Endothelial cell of umbilical vein (primary cell): ENCODE measurements around the gene ZHX3. TPM values are rescaled to one million over a fixed set of nuclear protein-coding genes. Genes with fewer than 3 reads are reported as not detected.

ENCODE experiments used
- BruUV-seq: library from RNA; stranded (reverse); fragments of 400-500 nt; replicated peaks from 2 replicates; lab custom pipeline; 2021; lab: Mats Ljungman, UMichigan
- CTCF ChIA-PET: fragments of 300-600, 350-600 bp; sonication (Branson Sonifier 250); formaldehyde crosslinking; loops from one replicate; lab custom pipeline; 2021; ENCODE audit warnings: antibody characterized with exemption, inconsistent platforms; lab: Charles Lee
- POLR2A ChIA-PET: fragments of 300-600, 350-600 bp; sonication (Branson Sonifier 250); formaldehyde crosslinking; loops from one replicate; lab custom pipeline; 2021; ENCODE audit warnings: antibody characterized with exemption, inconsistent platforms; lab: Charles Lee
- DNase-seq: peaks from one replicate; pipeline ENCODE4 v3.0.0-alpha.2; 2011; ENCODE audit warnings: low read depth, low spot score
- FAIRE-seq: peaks from 2 replicates; lab custom pipeline; 2011; peaks lifted over from hg19 to GRCh38; lab: Jason Lieb, UNC
- H2AFZ ChIP-seq: 2 replicates; pipeline ENCODE4 v1.6.0; 2012; ENCODE audit warnings: low read depth, low read length, control low read depth, inconsistent platforms
- H3K27ac ChIP-seq: 2 replicates; pipeline ENCODE4 v1.5.1; 2011; ENCODE audit warnings: low read depth, mild to moderate bottlenecking, control low read depth, low read length, moderate library complexity; ENCODE audit not compliant: insufficient read depth
- H3K27me3 ChIP-seq, 2 experiments: 2 replicates each; pipeline versions ENCODE4 v1.6.0 to v1.6.1; 2011; ENCODE audit warnings: low read length in 2 of 2, mixed read lengths in 1 of 2; ENCODE audit not compliant: control insufficient read depth in 2 of 2, insufficient read depth in 2 of 2
- H3K36me3 ChIP-seq, 2 experiments: 2 replicates in 1 of 2; 3 replicates in 1 of 2; pipeline ENCODE4 v1.5.1; 2011; ENCODE audit warnings: low read length in 2 of 2, mild to moderate bottlenecking in 1 of 2, moderate library complexity in 1 of 2; ENCODE audit not compliant: control insufficient read depth in 2 of 2, insufficient read depth in 2 of 2; ENCODE audit errors: extremely low read depth in 1 of 2
- H3K4me1 ChIP-seq: 3 replicates; pipeline ENCODE4 v1.5.1; 2011; ENCODE audit warnings: mild to moderate bottlenecking, low read length; ENCODE audit not compliant: control insufficient read depth, insufficient read depth; ENCODE audit errors: extremely low read depth
- H3K4me2 ChIP-seq: 2 replicates; pipeline ENCODE4 v1.6.1; 2011; ENCODE audit warnings: low read length, control low read depth, mixed read lengths; ENCODE audit not compliant: insufficient read depth
- H3K4me3 ChIP-seq, 3 experiments: fragments of 200-600 bp in 1 of 3; sonication (generic), shearing (Covaris generic) in 1 of 3; replicated peaks in 1 of 3; 2 replicates each; pipeline ENCODE4 v1.5.1; 2011 to 2016; ENCODE audit warnings: control low read depth in 3 of 3, low read length in 3 of 3, mild to moderate bottlenecking in 2 of 3, inconsistent platforms in 1 of 3, low read depth in 1 of 3, moderate library complexity in 1 of 3; ENCODE audit not compliant: insufficient read depth in 1 of 3
- H3K79me2 ChIP-seq: 2 replicates; pipeline ENCODE4 v1.6.0; 2012; ENCODE audit warnings: low read length, inconsistent platforms; ENCODE audit not compliant: control insufficient read depth, insufficient read depth
- H3K9ac ChIP-seq: replicated peaks from 2 replicates; pipeline ENCODE3; 2011; ENCODE audit warnings: low read length, control low read depth; ENCODE audit not compliant: insufficient read depth; ENCODE audit errors: extremely low read depth
- H3K9me1 ChIP-seq: replicated peaks from 3 replicates; pipeline ENCODE4 v1.6.0; 2011; ENCODE audit warnings: mild to moderate bottlenecking, low read length; ENCODE audit not compliant: control insufficient read depth, insufficient read depth; ENCODE audit errors: extremely low read depth
- H3K9me3 ChIP-seq: replicated peaks from 2 replicates; pipeline ENCODE4 v1.5.1; 2012; ENCODE audit warnings: low read length, inconsistent platforms; ENCODE audit not compliant: control insufficient read depth, insufficient read depth
- H4K20me1 ChIP-seq: replicated peaks from 2 replicates; pipeline ENCODE3; 2011; ENCODE audit warnings: mild to moderate bottlenecking, low read length; ENCODE audit not compliant: control insufficient read depth, insufficient read depth; ENCODE audit errors: extremely low read depth
- EZH2 ChIP-seq: IDR thresholded peaks from 2 replicates; pipeline ENCODE4 v1.6.1; 2012; ENCODE audit warnings: borderline replicate concordance, low read depth, mild to moderate bottlenecking, moderate library complexity, low read length, inconsistent platforms; ENCODE audit not compliant: severe bottlenecking
- FOS ChIP-seq: IDR thresholded peaks from 2 replicates; pipeline ENCODE4 v1.6.1; 2011; ENCODE audit warnings: mild to moderate bottlenecking, low read length, moderate library complexity, borderline replicate concordance; ENCODE audit not compliant: insufficient read depth
- JUN ChIP-seq: IDR thresholded peaks from 2 replicates; pipeline ENCODE4 v1.6.1; 2011; ENCODE audit warnings: borderline replicate concordance, low read depth; ENCODE audit not compliant: insufficient read length, insufficient read depth
- MYC ChIP-seq: IDR thresholded peaks from one replicate; pipeline ENCODE4 v1.6.1; 2011; ENCODE audit warnings: mild to moderate bottlenecking, low read depth, low read length
- POLR2A ChIP-seq: IDR thresholded peaks from 2 replicates; pipeline ENCODE4 v1.6.1; 2012; ENCODE audit warnings: low read depth, mild to moderate bottlenecking, control low read depth, low read length
- dilution Hi-C: fragments of 300-500 bp; cut with MboI; formaldehyde crosslinking; loops from one replicate; pipeline ENCODE4 v1.15.0; 2019; ENCODE audit warnings: low sequenced_read_pairs; ENCODE audit not compliant: extremely low pct_ligation_motif_present
- intact Hi-C: fragments of 100-400 bp; cut with micrococcal nuclease; formaldehyde crosslinking; loops from one replicate; pipeline ENCODE4 v1.10.0; 2022
- polyA plus RNA-seq, 4 experiments: library from polyadenylated mRNA; depleted of rRNA in 3 of 4; stranded (reverse) in 3 of 4; unstranded in 1 of 4; fragments of >200 nt; gene quantifications; 2 replicates each; pipeline versions ENCODE4 v1.2.1 to v1.2.3, GENCODE V29; 2011 to 2012; ENCODE audit warnings: missing spikeins in 1 of 4
- total RNA-seq: library from RNA; stranded (reverse); gene quantifications from 2 replicates; pipeline ENCODE4 v1.2.3, GENCODE V29; 2021
- TF ChIP-seq, protein P1 (sequence below), 2 donors: IDR thresholded peaks; 1 replicate in 1 of 2; 2 replicates in 1 of 2; pipeline ENCODE4 v1.5.1; 2011; ENCODE audit warnings: low read length in 2 of 2, mild to moderate bottlenecking in 2 of 2, moderate library complexity in 2 of 2, control low read depth in 1 of 2, inconsistent platforms in 1 of 2, low read depth in 1 of 2; ENCODE audit not compliant: insufficient read depth in 1 of 2; ENCODE audit errors: extremely low read depth in 1 of 2

Gene ZHX3
- total and polyA plus RNA-seq, 2 donors (not counting 3 experiments of a cell fraction or from before 2014, with no cell fraction given), result 7.4 to 17.8 TPM

DNA sequence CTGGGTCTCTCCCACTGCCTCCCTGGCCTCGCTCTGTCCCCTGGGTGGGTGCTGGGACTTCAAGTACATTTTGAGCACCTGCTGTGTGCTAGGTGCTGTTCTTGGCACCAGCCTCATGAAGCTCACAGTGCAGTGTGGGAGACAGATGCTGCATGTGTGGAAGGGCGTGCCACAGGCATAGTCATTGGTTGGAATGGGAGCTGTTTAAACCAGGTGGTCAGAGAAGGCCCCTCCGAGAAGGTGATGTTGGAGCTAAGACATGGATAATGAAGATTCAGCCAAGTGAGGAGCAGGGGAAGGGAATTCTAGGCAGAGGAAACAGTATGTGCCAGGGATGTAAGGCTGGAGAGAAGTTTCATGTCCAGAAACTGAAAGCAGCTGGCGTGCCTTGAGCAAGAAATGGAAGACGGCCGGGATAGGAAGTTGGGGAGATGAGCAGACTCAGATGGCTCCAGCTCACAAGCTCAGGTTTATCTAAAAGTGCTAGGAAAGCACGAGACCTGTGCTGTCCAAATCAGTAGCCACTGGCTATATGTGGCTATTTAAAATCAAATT lies 33.0 kb upstream of the ZHX3 start:
- Histone ChIP-seq H4K20me1 (no peaks in the 10 kb centered on the region), H3K79me2 (no peaks in the 10 kb centered on the region), H3K9ac (no peak overlapping the region), H3K4me3 (no peak overlapping the region), H3K9me3 (no peaks in the 10 kb centered on the region), H3K4me2 (no peak overlapping the region), H3K27me3 (no peaks in the 10 kb centered on the region), H3K36me3 (no peaks in the 10 kb centered on the region), H2AFZ (no peak overlapping the region), H3K27ac (no peak overlapping the region), H3K9me1 (no peaks in the 10 kb centered on the region), H3K4me1 (no peaks in the 10 kb centered on the region)
- TF ChIP-seq JUN (no peak), MYC (no peak), FOS (no peak), EZH2 (no peak), POLR2A (no peak)
- TF ChIP-seq, protein P1, sequence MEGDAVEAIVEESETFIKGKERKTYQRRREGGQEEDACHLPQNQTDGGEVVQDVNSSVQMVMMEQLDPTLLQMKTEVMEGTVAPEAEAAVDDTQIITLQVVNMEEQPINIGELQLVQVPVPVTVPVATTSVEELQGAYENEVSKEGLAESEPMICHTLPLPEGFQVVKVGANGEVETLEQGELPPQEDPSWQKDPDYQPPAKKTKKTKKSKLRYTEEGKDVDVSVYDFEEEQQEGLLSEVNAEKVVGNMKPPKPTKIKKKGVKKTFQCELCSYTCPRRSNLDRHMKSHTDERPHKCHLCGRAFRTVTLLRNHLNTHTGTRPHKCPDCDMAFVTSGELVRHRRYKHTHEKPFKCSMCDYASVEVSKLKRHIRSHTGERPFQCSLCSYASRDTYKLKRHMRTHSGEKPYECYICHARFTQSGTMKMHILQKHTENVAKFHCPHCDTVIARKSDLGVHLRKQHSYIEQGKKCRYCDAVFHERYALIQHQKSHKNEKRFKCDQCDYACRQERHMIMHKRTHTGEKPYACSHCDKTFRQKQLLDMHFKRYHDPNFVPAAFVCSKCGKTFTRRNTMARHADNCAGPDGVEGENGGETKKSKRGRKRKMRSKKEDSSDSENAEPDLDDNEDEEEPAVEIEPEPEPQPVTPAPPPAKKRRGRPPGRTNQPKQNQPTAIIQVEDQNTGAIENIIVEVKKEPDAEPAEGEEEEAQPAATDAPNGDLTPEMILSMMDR (IDR thresholded peaks at IDR 0.05; ENCODE audit: extremely low read depth in 1 of 2, insufficient read depth in 1 of 2, low read depth in 1 of 2, low read length in 2 of 2), result no peak
- ChIA-PET POLR2A (no interaction called here), CTCF (interaction anchor here (0.8 to 3.4 kb wide), 4 partner anchors 11 to 216 kb away, joined by 3 to 19 read pairs (median 4); partner anchors contain the start of gene LPIN3)
- BruUV-seq, result no TSS peak
- DNase-seq, result no peak
- dilution Hi-C loops, result no loop called here
- intact Hi-C loops, result no loop called here
- no peak for FAIRE-seq
